Lung (tissue), 12 donors: ENCODE measurements around the gene HCN1. TPM values are rescaled to one million over a fixed set of nuclear protein-coding genes. Genes with fewer than 3 reads are reported as not detected.
"Not testable (repeated sequence)": the region's sequence is repeated elsewhere in the genome, so short reads cannot be mapped to it uniquely, and the experiment has no call there.

Experiments
- ATAC-seq: fragments of 200-7000 bp; cut with Tn5 transposase; one replicate; pipeline ENCODE4 v1.9.1; 2020; ENCODE audit warnings: moderate number of reproducible peaks; ENCODE audit not compliant: insufficient read depth, low FRiP score
- DNase-seq, 3 donors: peaks; one replicate each; pipeline ENCODE4 v3.0.0-alpha.2; 2013 to 2017
- H3K27ac ChIP-seq, 2 donors: one replicate each; pipeline ENCODE4 v1.5.1; 2013; ENCODE audit warnings: mild to moderate bottlenecking in 2 of 2, moderate library complexity in 2 of 2, control low read depth in 1 of 2, inconsistent platforms in 1 of 2, low read depth in 1 of 2, low read length in 1 of 2
- H3K27me3 ChIP-seq, 3 donors: one replicate each; pipeline ENCODE4 v1.5.1; 2013; ENCODE audit warnings: low read length in 2 of 3; ENCODE audit not compliant: control insufficient read depth in 3 of 3, insufficient read depth in 3 of 3
- H3K36me3 ChIP-seq, 4 donors: one replicate each; pipeline ENCODE4 v1.5.1; 2013; ENCODE audit warnings: low read length in 4 of 4, mild to moderate bottlenecking in 1 of 4, moderate library complexity in 1 of 4; ENCODE audit not compliant: control insufficient read depth in 4 of 4, insufficient read depth in 4 of 4
- H3K4me1 ChIP-seq, 5 donors: one replicate each; pipeline ENCODE4 v1.5.1; 2013; ENCODE audit warnings: low read length in 5 of 5, mild to moderate bottlenecking in 2 of 5, moderate library complexity in 1 of 5; ENCODE audit not compliant: control insufficient read depth in 5 of 5, insufficient read depth in 5 of 5
- H3K4me3 ChIP-seq: one replicate; pipeline ENCODE4 v1.5.1; 2013; ENCODE audit warnings: mild to moderate bottlenecking, control low read depth, moderate library complexity
- H3K9ac ChIP-seq, 2 donors: one replicate each; pipeline ENCODE4 v1.5.1; 2013; ENCODE audit warnings: low read length in 2 of 2, control low read depth in 1 of 2; ENCODE audit not compliant: insufficient read depth in 1 of 2
- H3K9me3 ChIP-seq, 4 donors: one replicate each; pipeline ENCODE4 v1.5.1; 2013; ENCODE audit warnings: low read length in 3 of 4, mild to moderate bottlenecking in 1 of 4, moderate library complexity in 1 of 4; ENCODE audit not compliant: control insufficient read depth in 4 of 4, insufficient read depth in 3 of 4
- CTCF ChIP-seq: IDR thresholded peaks from 2 replicates; pipeline ENCODE4 v1.5.1; 2012; ENCODE audit warnings: mild to moderate bottlenecking; ENCODE audit errors: control extremely low read depth, extremely low read depth
- WGBS, 2 donors: extraction: QIAGEN DNeasy Blood & Tissue Kit; methylation state at CpG; one replicate each; pipeline ENCODE4 v1.1.7; 2013; 5-methylcytosine and 5-hydroxymethylcytosine counted together
- polyA plus RNA-seq, 2 donors: library from polyadenylated mRNA; stranded (reverse); fragments of 200-250 nt; gene quantifications; one replicate each; pipeline ENCODE4 v1.2.1, GENCODE V29; 2013
- total RNA-seq, 2 donors: library from RNA; depleted of rRNA in 1 of 2; stranded (reverse); fragments of >200 nt in 1 of 2; gene quantifications; one replicate each; pipeline ENCODE4 v1.2.1, GENCODE V29; 2014 to 2021
- donor health status: control.
- donor health status: control.
- donor health status: Bipolar disorder and iron deficiency.
- donor health status: healthy.
- donor health status: DM: yes; HTN: yes; CAD: no.

HCN1 gene
- total and polyA plus RNA-seq, 4 donors = 0.01 to 0.06 (median 0.06) TPM; not detected in 1

GRCh38 chr5:45484781-45485180 lies 211.4 kb downstream of the HCN1 start:
- Histone ChIP-seq H3K4me1 (no peaks in the 10 kb centered on the region), H3K9ac (no peak overlapping the region), H3K27ac (no peak overlapping the region), H3K27me3 (no peaks in the 10 kb centered on the region), H3K36me3 (no peaks in the 10 kb centered on the region), H3K9me3 (peaks cover 0 to 3% (median 0%) of the 10 kb centered on the region in 4 donors), H3K4me3 (no peak overlapping the region)
- WGBS, 2 donors = 88 to 89% methylated on average over 2 of the region's 2 CpGs
- DNase-seq (no peak), ATAC-seq (no peak)
- TF ChIP-seq CTCF = no peak

- no peaks in the 10 kb centered on the region for H3K27me3 ChIP-seq
- 49 to 57% methylated on average over 4 of the region's 4 CpGs for WGBS, 2 donors
- TF ChIP-seq CTCF = no peak
- no peaks in the 10 kb centered on the region for H3K36me3 ChIP-seq
- no peak overlapping the region for H3K4me3 ChIP-seq
- H3K9me3 ChIP-seq = no peaks in the 10 kb centered on the region
- ATAC-seq = no peak
- no peak overlapping the region for H3K27ac ChIP-seq
- no peak overlapping the region for H3K9ac ChIP-seq
- H3K4me1 ChIP-seq = no peaks in the 10 kb centered on the region
- peak; percentile 13 to 39 (median 15) for DNase-seq
These were observed 242.1 kb downstream of the HCN1 start for GRCh38 chr5:45454114-45454513.

- not testable (repeated sequence) for H3K36me3 ChIP-seq, H3K4me1 ChIP-seq
- WGBS, 2 donors = 87 to 93% methylated on average over 13 to 15 of the region's 15 CpGs
These were observed 251.3 kb downstream of the HCN1 start for GRCh38 chr5:45444856-45445255.

GRCh38 chr5:45440466-45440865 lies 255.7 kb downstream of the HCN1 start:
- no peak for TF ChIP-seq CTCF
- Histone ChIP-seq H3K4me3 (no peak overlapping the region), H3K4me1 (no peaks in the 10 kb centered on the region), H3K9ac (no peak overlapping the region), H3K36me3 (no peaks in the 10 kb centered on the region), H3K27me3 (no peaks in the 10 kb centered on the region), H3K9me3 (no peaks in the 10 kb centered on the region), H3K27ac (no peak overlapping the region)
- ATAC-seq (no peak), DNase-seq (no peak)
- WGBS, 2 donors = 60 to 66% methylated on average over 1 of the region's 1 CpG

More at GRCh38 chr5:45444856-45445255, 251.3 kb downstream of the HCN1 start:
- not testable (repeated sequence) for H3K4me3 ChIP-seq, H3K27me3 ChIP-seq, DNase-seq, ATAC-seq, H3K9ac ChIP-seq, H3K27ac ChIP-seq, H3K9me3 ChIP-seq
